ACHN (cell line): Measurements from ENCODE around the gene ACOT12.

ENCODE experiments used
- DNase-seq: peaks from one replicate; pipeline ENCODE4 v3.0.0-alpha.2; 2015
- in situ Hi-C: cut with HindIII; loops from 2 replicates; pipeline ENCODE4 v1.10.0; 2017; ENCODE audit warnings: low sequenced_read_pairs, low pct_ligation_motif_present, low pct_unique_long_range_greater_than_20kb

The ACOT12 gene

DNA sequence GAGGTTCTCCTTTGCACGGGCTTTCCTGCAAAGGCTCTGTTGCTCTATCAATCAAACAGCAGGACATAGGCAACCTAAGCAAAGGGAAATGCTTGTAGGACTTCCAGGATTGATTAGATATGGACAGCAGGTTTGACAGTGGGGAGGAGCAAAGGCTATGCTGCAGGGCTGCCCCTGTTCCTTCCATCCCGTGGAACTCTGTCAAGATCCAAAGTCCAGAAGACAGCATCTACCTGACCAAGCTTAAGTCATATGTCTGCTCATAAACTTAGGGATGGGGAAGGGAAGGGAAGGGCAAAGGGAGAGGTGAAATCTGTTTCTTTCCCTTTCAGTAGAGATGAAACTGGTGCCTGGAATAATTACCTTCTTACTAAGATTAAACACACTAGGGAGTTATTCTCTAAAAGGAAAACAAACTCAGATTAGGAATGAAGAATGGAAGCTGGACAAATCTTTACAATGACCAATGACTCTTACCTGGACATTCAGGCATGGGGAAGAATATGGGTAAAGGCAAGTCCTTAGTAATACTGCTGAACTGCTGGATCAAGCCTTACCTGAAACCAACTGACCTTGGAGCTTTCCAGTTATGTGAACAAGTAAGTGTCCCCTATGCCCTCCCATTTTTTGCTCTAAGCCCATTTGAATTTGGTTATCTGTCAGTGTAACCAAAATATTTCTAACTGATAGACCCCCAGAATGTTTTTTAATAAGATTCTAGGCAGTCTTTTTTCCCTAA, 8.4 kb upstream of the ACOT12 start:
- in situ Hi-C loops: no loop called here
- DNase-seq: no peak

DNA sequence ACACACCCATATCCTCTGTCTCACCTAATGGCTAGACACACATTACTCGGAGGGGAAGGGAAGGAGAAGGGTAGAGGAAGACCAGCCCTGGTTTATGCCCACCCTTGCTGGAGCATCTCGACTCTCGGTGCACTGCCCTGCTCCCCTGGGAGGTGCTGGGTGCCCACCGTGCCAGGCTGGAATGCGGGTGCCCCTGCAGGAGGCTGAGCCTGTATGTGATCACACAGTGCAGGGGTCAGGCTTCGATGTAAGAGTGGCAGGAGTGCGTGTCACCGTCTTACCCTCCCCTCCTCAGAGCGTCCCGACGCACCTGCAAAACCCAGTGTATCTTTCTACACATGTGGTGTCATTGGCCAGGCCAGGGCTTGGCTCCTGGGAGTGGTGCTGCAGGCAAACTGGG, 7.3 kb upstream of the ACOT12 start:
- in situ Hi-C loops: no loop called here
- DNase-seq: no peak

DNA sequence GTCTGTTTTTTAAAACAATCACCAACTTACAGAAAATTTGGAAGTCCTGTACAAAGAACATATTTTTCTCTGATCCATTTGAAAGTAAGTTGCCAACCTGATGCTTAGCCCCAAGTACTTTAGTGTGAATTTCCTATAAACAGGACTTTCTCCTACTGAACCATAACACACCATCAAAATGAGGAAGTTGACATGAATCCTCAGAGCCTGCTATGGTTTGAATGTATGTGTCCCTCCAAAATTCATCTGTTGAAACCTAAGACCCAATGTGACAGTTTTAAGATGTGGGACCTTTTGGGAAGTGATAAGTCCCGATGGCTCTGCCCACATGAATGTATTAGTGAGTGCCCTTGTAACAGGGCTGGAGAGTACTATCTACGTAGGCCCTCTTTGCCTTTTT, 6.4 kb upstream of the ACOT12 start:
- in situ Hi-C loops: no loop called here

DNA sequence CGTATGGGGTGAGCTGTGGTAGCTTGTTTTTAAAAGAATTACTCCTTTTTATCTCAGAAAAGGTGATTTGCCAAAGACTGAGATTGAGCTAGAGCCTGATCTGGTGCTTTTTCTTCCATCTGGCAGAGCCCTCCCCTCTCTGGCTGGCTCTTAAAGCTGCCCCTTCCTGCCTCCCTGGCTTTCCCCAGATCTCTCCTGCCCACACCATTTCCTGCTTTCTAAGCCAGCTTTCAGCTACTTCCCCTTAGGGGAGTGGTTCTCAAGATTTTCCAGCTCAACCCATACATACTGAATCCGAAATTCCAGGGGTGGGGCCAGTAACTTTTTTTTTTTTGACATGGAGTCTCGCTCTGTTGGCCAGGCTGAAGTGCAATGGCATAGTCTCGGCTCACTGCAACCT, 4.8 kb upstream of the ACOT12 start:
- in situ Hi-C loops: no loop called here
- no peak for DNase-seq

More for the DNA sequence above, 6.4 kb upstream of the ACOT12 start:
- DNase-seq: no peak

DNA sequence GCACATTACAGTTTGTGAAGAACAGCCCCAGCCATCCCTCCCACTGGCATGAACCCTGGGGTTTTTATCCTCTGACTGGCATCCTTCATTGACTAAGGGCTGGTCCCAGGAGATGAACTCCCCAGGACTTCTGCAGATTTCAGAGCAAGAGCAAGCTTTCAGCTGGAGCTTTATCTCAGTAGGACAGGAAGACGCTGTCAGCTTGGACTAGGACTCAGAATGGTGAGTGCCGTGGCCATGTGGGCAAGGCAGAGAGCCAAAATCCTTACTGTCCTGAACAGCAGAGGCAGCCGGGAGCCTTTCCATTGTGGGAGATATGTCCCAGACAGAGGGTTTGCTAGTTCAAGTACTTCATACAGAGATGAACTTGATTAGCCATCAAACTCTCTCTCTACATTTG, 3.2 kb upstream of the ACOT12 start:
- no peak for DNase-seq
- in situ Hi-C loops: no loop called here

DNA sequence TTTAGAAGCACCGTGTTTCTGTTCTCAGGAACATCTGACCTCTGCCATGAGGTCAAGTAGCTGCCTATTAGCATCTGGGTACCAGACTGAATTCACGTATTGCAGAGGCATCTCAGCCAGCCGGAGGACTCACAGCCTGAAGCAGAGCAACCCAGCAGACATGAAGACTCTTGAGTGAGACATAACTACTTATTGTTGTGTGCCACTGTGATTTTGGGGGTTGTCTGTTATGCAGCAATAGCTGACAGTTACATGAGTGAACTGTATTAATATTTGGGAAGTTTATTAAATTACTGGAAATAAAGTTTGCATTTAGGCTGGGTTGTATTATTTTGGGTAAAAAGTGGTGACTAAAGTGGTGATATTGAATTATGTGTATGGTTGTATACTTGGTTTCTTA, 1.3 kb upstream of the ACOT12 start:
- in situ Hi-C loops: no loop called here
- no peak for DNase-seq

DNA sequence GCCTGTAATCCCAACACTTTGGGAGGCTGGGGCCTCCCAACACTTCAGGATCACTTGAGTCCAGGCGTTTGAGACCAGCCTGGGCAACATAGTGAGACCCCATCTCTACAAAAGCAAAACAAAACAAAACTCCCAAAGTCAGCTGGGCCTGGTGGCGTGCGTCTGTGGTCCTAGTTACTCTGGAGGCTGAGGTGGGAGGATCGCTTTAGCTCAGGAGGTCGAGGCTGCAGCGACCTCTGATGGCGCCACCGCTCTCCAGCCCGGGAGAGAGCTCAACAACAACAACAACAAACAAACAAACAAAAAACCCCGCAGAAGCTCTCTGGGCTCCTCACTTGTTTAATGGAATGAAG, 528 bp downstream of the ACOT12 start:
- in situ Hi-C loops: no loop called here

DNA sequence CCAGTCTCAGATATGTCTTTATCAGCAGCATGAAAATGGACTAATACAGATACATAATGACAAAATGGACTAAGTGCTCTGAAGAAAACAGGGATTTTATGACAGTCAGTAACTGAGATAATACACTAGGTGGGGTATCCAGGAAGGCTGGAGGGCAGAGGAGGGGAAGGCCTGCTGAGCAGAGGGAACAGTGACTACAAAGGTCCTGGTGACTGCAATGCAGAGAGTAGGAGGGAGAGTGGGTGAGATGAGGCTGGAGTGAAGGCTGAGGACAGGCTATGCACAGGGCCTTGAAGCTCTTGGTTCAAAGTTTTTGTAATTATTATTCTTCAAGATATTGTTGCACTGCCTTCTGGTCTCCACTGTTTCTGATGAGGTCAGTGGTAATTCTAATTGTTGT, 4.9 kb downstream of the ACOT12 start:
- DNase-seq: no peak
- in situ Hi-C loops: no loop called here

More for the DNA sequence above, 528 bp downstream of the ACOT12 start:
- no peak for DNase-seq

DNA sequence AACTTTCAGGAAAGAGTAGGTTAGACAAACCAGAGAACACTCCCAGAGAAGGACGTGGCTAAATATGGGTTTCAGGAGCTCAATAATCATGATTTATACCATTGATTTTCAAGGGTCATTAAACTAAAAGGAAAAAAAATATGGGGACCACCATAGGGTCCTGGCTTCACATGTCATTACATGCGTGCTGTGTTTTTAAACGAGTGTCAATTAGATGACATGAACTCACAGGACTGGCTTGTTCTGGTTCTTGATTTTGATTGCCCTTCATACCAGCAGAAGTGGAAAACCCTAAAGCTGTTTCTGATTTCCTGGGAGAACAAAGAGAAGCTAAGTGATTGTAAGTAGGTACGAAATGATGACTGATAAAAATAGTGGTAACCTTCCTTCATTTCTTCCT, 5.8 kb downstream of the ACOT12 start:
- in situ Hi-C loops: no loop called here
- DNase-seq: no peak

DNA sequence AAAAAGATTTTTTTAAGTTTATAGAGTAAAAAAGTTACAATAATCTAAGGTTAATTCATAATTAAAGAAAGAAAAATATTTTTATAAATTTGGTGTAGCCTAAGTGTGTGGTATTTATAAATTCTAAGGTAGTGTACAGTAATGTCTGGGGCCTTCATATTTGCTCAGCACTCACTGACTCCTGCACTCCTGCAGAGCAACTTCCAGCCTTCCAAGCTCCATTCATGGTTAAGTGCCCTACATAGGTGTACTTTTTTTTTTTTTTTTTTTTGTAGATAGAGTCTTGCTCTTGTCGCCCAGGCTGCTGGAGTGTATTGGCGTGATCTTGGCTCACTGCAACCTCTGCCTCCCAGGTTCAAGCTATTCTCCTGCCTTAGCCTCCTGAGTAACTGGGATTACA, 10.1 kb downstream of the ACOT12 start:
- DNase-seq: no peak
- in situ Hi-C loops: no loop called here

DNA sequence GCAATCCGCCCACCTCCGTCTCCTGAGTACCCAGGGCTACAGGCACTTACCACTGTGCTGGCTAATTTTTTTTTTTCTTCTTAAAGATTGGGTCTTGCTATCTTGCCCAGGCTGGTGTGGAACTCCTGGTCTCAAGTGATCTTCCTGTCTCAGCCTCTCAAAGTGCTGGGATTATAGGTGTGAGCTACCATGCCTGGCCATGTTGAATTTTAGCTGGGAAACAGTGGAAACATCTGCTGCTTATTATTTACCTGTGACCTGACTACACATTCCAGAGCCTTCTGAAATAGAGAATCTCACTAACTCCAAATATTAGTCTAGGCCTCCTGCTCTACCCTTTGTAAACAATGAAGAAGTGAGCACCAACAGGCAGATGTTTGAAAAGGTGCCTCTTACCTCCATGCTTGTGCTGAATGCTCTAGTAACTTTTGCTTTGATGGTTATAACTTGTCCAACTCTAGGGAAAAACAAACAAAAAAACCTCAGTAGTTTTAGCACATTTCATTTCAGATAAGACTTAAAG, 22.5 kb downstream of the ACOT12 start:
- no peak for DNase-seq
- in situ Hi-C loops: no loop called here

DNA sequence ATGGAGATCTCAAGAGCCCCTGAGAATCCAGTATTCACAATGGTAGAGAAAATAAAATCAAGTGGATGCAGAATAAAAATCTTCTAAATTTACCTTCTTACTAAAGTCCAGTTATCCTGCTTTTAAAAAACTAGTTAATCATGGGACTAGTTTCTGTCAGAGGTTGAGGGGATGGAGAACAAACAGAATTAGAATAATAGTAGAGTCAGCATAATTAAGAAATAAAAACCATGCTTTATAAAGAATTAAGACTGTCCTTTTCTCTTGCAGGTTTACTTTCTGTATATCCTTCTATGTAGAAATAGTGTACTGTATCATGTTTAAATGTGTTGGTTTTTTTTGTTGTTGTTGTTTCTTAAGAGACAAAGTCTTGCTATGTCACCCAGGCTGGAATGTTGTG, 23.0 kb downstream of the ACOT12 start:
- DNase-seq: no peak
- in situ Hi-C loops: no loop called here

DNA sequence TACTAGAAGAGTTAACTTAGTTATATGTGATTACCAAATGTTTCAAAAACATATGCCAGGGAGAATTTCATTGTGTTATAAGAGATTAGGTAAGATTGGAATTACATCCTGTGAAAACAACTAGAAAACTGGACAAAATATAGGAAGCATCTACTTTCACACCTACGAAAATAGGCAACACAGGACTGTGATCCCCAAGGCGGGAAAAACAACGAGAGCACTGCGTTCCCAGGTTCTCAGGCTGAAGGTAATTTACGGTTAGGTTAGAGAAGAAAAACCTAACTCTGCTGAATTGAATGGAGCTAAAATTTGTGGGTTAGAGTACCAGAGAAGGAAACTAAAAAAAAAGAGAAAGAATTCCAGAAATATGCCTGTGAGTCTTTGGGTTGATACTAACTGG, 28.4 kb downstream of the ACOT12 start:
- DNase-seq: no peak
- in situ Hi-C loops: no loop called here

DNA sequence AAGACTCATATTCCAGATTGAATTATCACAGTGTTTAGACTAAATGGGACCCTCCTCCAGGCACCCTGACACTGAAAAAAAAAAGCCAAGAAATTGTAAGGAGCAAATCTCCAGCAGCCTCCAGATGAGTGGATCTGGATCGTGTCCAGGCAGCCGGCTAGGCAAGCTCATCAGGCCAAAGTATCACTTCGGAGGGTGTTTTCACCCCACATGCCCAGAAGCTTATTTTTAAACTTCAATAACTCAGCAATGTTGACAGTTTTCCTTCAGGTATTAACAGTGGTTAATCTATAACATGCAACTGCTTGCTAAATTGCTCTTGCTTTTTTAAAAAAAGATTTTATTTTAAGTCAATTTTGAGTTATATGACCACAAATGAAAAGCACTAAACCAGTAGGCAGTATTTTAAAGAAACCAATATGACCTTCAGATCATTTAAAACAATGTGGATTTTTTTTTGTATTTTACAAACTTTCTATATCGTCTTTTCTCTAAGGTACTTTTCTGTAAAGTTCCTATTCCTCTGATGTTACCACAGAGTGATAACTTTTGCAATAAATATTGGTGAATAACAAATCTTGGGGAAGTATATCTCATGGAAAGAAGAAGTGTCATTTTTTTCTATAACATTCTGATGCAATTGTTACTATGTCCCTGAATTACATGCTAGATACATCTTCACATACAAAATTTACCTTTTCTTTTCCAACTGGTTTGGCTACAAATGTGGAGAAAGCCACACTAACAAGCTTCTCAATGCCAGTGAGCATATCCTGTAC, 30.7 kb downstream of the ACOT12 start:
- no peak for DNase-seq
- in situ Hi-C loops: no loop called here

DNA sequence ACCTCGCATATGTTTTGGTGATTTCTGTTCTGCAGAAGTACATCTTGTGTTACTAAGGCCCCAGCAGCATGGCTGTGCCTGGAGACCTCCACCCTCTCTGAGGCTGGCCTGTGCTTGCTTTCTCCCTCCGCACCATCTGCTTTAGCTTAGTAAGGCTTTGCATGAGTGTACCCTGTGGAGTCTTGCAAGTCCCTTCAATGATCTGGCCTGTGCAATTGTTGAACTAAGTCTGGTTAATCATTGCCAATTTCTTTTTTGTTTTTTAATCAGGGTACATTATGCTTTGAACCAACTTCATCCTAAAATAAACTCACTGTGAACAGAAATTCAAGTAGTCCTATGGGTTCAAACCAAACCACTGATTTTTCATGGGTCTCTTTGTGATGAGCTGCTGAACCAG, 32.3 kb downstream of the ACOT12 start:
- in situ Hi-C loops: no loop called here
- no peak for DNase-seq

DNA sequence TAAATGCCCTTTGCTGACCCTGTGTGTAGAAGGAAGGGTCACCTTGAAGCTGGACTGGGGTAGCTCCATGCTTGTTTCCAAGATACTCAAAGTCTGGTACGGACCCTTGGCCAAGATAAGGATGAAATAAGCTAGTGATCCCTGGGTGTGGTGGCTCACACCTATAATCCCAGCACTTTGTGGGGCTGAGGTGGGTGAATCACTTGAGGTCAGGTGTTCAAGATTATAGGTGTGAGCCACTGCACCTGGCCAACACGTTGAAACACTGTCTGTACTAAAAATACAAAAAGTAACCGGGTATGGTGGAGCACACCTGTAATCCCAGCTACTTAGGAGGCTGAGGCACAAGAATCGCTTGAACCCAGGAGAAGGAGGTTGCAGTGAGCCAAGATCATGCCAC, 33.3 kb downstream of the ACOT12 start:
- DNase-seq: no peak
- in situ Hi-C loops: no loop called here

DNA sequence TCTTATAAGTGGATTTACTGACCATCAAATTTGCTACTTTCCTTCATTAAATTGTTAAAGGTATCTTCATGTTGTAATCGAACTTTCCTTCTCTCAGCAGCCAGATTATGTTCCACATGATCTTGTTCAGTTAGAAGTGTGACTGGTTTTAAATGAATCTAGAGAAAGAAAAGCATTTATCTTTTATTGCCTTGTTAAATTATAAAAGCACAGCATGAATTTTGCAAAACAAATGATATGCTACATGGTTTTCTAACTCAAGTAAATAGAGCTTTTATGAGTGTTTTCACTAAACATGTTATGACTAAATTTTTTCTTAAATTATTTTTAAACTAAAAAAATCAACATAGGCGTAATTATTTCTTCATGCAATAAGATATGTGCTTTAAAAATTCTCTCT, 34.1 kb downstream of the ACOT12 start:
- in situ Hi-C loops: no loop called here
- no peak for DNase-seq

DNA sequence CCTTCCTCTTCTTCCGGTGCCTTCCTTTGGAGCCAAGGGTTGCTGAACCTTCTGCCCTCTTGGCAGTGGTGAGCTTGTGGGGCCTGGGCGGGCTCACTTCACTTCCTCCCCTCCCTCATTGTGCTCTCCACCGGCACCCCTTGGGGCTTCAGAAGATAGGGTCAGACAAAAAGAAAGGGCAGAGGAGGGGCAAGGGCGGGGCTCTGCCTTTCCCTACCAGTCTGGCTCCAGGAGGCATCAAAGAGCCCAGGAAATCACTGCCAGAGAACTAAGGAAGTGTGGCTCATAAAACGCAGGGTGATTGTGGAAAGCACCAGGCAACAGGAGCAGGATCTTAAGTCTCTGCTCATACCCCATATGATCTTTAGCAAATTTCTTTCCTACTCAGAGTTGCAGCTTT, 34.8 kb downstream of the ACOT12 start:
- in situ Hi-C loops: no loop called here
- DNase-seq: no peak

DNA sequence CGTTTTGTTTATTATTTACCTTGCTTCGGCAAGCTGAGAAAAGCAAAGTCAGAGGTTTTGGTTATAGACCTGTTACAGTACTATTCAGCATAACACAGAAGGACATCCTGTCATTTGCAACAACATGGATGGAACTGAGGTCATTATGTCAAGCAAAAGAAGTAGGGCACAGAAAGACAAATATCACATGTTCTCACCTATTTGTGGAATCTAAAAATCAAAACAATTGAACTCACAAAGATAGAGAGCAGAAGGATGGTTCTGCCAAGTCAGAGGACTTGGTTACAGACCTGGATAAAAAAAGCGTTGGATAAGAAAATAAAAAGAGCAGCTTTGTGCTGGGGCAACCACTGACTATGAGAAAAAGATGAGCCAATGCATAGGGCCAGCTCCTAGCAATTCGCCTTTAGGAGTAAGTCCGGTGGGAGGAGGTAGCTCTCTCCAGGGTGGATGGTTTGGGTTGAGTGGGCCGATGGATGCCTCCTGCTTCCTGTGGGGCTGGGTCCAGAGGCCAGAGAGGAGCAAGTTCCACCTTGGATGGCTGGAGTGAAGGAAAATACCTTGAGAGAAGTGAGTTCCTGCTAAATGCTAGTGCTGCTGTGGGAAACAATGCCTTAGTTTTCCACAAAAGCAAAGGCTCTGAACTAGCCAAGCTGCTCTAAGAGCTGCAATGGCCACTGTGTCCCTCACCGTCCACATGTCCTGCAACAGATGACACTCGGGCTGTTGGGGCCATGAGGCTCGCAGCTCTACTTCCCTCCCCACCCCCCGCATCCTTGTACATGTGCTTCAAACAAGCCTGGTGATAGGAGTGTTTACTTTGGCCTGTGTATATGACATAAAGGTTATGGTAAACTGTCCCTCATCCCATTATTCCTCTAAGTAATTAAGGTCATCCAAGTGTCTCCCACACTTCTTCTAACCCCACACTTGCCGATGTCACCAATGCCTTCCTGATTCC, 38.4 kb downstream of the ACOT12 start:
- in situ Hi-C loops: no loop called here
- DNase-seq: no peak
